ENCODE data around the gene ARHGEF16.

DNA sequence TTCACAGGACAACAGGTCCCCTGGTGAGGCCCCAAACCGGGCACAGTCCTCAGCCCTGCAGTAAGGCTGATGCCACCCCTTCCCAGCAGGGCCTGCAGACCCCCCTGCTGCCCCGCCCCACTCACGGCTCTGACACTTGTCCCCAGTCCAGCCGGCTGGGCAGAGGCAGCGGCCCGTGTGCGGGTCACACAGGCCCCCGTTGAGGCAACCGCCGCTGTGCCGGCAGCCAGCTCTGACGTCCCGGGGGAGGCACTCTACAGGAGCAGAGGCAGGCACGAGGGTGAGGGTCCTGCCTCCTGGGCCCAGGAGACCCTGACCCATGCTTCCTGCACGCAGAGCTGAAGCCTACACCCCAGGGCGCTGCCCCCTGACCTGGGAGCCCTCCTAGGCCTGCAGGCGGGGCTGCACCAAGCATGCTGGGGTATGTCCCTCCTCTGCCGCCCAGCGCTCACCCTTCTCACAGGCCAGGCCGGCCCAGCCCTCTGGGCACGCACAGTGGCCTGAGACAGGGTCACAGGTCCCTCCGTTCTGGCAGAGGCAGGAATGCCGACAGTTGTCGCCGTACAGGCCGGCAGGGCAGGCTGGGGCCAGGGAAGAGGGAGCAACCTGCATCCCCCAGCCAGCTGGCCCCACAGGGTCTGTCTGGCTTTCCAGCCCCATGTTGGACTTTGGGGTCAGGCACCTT is 43.9 kb downstream of the ARHGEF16 start:
- TF ChIP-seq POLR2A (IDR thresholded peaks at IDR 0.05) = no peak
- TF ChIP-seq, protein P1, sequence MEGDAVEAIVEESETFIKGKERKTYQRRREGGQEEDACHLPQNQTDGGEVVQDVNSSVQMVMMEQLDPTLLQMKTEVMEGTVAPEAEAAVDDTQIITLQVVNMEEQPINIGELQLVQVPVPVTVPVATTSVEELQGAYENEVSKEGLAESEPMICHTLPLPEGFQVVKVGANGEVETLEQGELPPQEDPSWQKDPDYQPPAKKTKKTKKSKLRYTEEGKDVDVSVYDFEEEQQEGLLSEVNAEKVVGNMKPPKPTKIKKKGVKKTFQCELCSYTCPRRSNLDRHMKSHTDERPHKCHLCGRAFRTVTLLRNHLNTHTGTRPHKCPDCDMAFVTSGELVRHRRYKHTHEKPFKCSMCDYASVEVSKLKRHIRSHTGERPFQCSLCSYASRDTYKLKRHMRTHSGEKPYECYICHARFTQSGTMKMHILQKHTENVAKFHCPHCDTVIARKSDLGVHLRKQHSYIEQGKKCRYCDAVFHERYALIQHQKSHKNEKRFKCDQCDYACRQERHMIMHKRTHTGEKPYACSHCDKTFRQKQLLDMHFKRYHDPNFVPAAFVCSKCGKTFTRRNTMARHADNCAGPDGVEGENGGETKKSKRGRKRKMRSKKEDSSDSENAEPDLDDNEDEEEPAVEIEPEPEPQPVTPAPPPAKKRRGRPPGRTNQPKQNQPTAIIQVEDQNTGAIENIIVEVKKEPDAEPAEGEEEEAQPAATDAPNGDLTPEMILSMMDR (IDR thresholded peaks at IDR 0.05) = no peak
